ENCODE measurements around the gene PJA1. TPM values are rescaled to one million over a fixed set of nuclear protein-coding genes. Genes with fewer than 3 reads are reported as not detected.

The PJA1 gene
- total RNA-seq, 2 donors from 2014 or later = 28.0 to 89.9 TPM

GRCh38 chrX:69182818-69183380, 17.6 kb upstream of the PJA1 start:
- Histone ChIP-seq H3K9me3 (no peaks in the 10 kb centered on the region), H3K36me3 (no peaks in the 10 kb centered on the region), H3K4me3 (no peak overlapping the region), H3K4me1 (replicated peaks) (no peaks in the 10 kb centered on the region), H3K27me3 (replicated peaks; ENCODE audit: insufficient read depth) (no peaks in the 10 kb centered on the region), H3K27ac (no peak overlapping the region)
- TF ChIP-seq POLR2AphosphoS5 (IDR thresholded peaks at IDR 0.05) (no peak), POLR2A (IDR thresholded peaks at IDR 0.05) (no peak)
- TF ChIP-seq, protein P1, sequence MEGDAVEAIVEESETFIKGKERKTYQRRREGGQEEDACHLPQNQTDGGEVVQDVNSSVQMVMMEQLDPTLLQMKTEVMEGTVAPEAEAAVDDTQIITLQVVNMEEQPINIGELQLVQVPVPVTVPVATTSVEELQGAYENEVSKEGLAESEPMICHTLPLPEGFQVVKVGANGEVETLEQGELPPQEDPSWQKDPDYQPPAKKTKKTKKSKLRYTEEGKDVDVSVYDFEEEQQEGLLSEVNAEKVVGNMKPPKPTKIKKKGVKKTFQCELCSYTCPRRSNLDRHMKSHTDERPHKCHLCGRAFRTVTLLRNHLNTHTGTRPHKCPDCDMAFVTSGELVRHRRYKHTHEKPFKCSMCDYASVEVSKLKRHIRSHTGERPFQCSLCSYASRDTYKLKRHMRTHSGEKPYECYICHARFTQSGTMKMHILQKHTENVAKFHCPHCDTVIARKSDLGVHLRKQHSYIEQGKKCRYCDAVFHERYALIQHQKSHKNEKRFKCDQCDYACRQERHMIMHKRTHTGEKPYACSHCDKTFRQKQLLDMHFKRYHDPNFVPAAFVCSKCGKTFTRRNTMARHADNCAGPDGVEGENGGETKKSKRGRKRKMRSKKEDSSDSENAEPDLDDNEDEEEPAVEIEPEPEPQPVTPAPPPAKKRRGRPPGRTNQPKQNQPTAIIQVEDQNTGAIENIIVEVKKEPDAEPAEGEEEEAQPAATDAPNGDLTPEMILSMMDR (IDR thresholded peaks at IDR 0.05) = no peak
- 94% methylated on average over 3 of the region's 4 CpGs for WGBS
- DNase-seq (ENCODE audit: low spot score) = no peak
- intact Hi-C loops (cut with DNase I) = no loop called here

DNA sequence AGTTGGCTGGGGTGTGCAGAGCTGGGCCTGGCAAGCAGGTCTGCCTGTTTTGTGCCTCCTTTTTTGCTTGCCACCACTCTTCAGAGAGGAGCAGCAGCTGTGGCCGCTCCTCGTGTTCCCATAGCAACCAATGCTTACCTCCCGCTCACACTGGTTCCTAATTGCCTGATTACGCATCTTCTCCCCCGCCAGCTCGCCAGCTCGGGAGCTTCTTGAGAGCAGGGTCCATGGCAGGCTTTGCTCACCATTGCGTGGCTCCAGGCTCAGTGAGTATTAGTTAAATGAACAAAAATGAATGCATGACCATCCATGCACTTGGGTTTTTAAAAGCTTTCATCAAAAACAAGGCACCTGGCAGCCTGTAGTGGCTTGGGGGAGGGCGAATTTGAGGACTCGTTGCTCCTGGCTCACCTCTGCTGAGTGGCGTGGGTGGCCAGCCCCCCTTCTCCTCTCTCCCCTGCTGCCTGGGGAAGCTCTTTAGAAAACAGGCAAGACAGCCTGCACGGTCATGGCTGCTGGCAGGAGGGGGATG, 14.2 kb upstream of the PJA1 start:
- no peaks in the 10 kb centered on the region for H3K4me1 ChIP-seq (replicated peaks)
- no peaks in the 10 kb centered on the region for H3K27me3 ChIP-seq (replicated peaks; ENCODE audit: insufficient read depth)
- H3K27ac ChIP-seq = no peak overlapping the region
- H3K9me3 ChIP-seq = no peaks in the 10 kb centered on the region
- 15% methylated on average over 11 of the region's 12 CpGs for WGBS
- no peaks in the 10 kb centered on the region for H3K36me3 ChIP-seq
- TF ChIP-seq POLR2A (IDR thresholded peaks at IDR 0.05) (no peak), POLR2AphosphoS5 (IDR thresholded peaks at IDR 0.05) (no peak)
- H3K4me3 ChIP-seq = no peak overlapping the region
- no peak for DNase-seq (ENCODE audit: low spot score)
- intact Hi-C loops (cut with DNase I) = no loop called here

DNA sequence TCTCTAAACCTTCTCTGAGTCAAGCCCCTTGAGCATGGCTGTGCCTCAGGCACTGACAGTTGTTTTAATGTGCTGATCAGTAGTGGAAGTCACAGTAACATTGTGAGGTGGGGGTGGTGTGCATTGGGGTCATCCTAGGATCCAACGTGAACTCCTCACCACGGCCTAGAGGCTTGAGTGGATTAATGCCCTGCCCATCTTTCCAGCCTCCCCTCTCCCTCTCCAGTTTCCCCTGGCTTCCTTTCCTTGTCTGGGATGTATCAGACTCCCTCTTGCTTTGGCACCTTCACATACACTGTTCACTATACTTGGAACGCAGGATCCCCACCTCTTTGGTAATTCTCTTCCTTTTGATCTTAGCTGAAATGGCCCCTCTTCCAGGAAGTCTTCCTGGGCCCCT, 13.3 kb upstream of the PJA1 start:
- intact Hi-C loops (cut with DNase I) = no loop called here
- Histone ChIP-seq H3K27me3 (replicated peaks; ENCODE audit: insufficient read depth) (no peaks in the 10 kb centered on the region), H3K9me3 (no peaks in the 10 kb centered on the region), H3K27ac (no peak overlapping the region), H3K36me3 (no peaks in the 10 kb centered on the region), H3K4me3 (no peak overlapping the region), H3K4me1 (replicated peaks) (no peaks in the 10 kb centered on the region)
- TF ChIP-seq, protein P1 (IDR thresholded peaks at IDR 0.05) = no peak
- TF ChIP-seq POLR2A (IDR thresholded peaks at IDR 0.05) (no peak), POLR2AphosphoS5 (IDR thresholded peaks at IDR 0.05) (no peak)
- 89% methylated on average over 3 of the region's 3 CpGs for WGBS
- DNase-seq (ENCODE audit: low spot score) = no peak

DNA sequence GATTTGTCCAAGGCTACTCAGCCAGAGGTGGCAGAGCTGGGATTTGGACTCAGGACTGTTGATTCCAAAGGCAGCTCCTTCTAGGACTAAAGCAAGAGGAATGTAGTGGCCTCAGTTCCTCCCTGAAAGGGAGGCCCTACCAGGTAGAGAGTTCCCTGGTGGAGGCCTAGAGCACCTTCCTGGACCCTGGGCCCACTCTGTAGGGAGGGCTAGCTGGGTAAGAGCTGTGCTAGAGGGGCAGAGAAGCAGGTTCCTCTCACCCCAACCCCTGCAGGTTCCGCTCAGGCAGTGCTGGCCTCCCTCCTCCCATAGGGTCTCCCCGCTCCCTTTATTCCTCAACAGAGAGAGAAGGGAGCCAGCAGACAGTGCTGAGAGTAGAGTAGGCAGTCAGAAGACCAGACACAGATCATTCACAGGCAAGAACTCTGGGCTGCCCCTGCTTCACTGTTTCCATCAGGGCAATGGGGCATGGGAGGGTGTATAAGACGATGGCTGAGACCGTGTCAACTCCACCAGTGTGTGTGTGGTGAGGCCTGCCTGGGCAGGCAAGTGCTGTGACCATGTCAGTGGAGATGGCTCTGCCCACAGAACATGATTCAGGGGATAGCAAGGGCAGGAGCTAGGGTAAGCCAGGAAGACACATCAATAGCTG, 12.4 kb upstream of the PJA1 start:
- intact Hi-C loops (cut with DNase I) = no loop called here
- DNase-seq (ENCODE audit: low spot score) = no peak
- Histone ChIP-seq H3K4me1 (replicated peaks) (no peaks in the 10 kb centered on the region), H3K27ac (no peak overlapping the region), H3K9me3 (no peaks in the 10 kb centered on the region), H3K4me3 (no peak overlapping the region), H3K27me3 (replicated peaks; ENCODE audit: insufficient read depth) (no peaks in the 10 kb centered on the region), H3K36me3 (no peaks in the 10 kb centered on the region)
- WGBS = 100% methylated on average over 2 of the region's 4 CpGs
- TF ChIP-seq, protein P1 (IDR thresholded peaks at IDR 0.05) = no peak
- TF ChIP-seq POLR2AphosphoS5 (IDR thresholded peaks at IDR 0.05) (no peak), POLR2A (IDR thresholded peaks at IDR 0.05) (no peak)

DNA sequence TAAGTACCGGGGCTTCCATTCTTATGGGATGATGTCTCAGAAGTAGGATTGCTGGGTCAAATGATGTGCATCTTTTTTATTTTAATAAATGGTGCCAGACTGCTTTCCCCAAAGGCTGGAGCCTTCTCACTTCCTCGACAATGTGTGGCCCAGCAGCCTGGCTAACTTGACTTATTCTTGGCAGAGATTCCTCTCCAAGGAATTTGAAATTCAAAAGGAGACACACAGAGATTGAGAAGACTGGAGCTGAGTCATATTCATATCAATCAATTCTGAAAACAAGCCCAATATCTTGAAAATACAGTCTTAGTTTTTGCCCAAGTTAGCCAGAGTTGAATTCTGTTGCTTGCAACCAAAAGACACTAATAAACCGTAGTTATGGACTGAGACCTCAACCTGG, 10.8 kb upstream of the PJA1 start:
- Histone ChIP-seq H3K4me1 (replicated peaks) (no peaks in the 10 kb centered on the region), H3K27me3 (replicated peaks; ENCODE audit: insufficient read depth) (no peaks in the 10 kb centered on the region), H3K4me3 (no peak overlapping the region), H3K36me3 (no peaks in the 10 kb centered on the region), H3K9me3 (no peaks in the 10 kb centered on the region), H3K27ac (no peak overlapping the region)
- intact Hi-C loops (cut with DNase I) = no loop called here
- DNase-seq (ENCODE audit: low spot score) = no peak
- no peak for TF ChIP-seq POLR2A (IDR thresholded peaks at IDR 0.05)
- TF ChIP-seq, protein P1 (IDR thresholded peaks at IDR 0.05) = no peak
- TF ChIP-seq POLR2AphosphoS5 (IDR thresholded peaks at IDR 0.05) = no peak
- 80% methylated on average over 3 of the region's 3 CpGs for WGBS

Data from prostate gland (tissue), 2 donors.